Measurements from ENCODE around the gene GJB1.

DNA sequence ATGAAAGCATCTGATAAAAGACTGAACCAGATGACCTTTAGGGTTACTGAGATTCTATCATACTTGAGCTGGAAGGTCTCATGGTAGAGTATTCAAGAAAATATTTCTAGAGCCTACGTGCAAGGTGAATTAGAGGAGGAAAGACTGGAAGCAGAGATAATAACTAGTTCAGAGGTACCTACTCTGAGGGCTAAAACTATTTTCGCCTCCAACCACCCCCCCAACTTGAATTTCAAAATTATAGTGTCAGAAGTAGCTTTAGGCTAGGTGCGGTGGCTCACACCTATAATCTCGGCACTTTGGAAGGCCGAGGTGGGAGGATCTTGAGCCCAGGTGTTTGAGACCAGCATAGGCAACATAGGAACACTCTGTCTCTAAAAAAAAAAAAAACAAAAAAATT lies 47.5 kb upstream of the GJB1 start:
- TF ChIP-seq, protein P1, sequence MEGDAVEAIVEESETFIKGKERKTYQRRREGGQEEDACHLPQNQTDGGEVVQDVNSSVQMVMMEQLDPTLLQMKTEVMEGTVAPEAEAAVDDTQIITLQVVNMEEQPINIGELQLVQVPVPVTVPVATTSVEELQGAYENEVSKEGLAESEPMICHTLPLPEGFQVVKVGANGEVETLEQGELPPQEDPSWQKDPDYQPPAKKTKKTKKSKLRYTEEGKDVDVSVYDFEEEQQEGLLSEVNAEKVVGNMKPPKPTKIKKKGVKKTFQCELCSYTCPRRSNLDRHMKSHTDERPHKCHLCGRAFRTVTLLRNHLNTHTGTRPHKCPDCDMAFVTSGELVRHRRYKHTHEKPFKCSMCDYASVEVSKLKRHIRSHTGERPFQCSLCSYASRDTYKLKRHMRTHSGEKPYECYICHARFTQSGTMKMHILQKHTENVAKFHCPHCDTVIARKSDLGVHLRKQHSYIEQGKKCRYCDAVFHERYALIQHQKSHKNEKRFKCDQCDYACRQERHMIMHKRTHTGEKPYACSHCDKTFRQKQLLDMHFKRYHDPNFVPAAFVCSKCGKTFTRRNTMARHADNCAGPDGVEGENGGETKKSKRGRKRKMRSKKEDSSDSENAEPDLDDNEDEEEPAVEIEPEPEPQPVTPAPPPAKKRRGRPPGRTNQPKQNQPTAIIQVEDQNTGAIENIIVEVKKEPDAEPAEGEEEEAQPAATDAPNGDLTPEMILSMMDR (IDR thresholded peaks at IDR 0.05; ENCODE audit: poor library complexity): no peak
- TF ChIP-seq EZH2phosphoT487 (IDR thresholded peaks at IDR 0.05; ENCODE audit: low read depth, severe bottlenecking, unreplicated experiment) (no peak), EZH2 (IDR thresholded peaks at IDR 0.05; ENCODE audit: borderline replicate concordance) (no peak)

Measured in hepatocyte (in vitro differentiated cells).